T-cell (primary cell): ENCODE data around the gene FOXRED1. TPM values are rescaled to one million over a fixed set of nuclear protein-coding genes. Genes with fewer than 3 reads are reported as not detected.
A peak's percentile ranks its signal among the peaks of the same experiment; 100 is the strongest.

Source experiments
- ATAC-seq, 4 experiments: fragments of 200-7000 bp in 3 of 4; fragments of 150-1000 bp in 1 of 4; cut with Tn5 transposase; replicated peaks in 1 of 4; 1 replicate in 3 of 4; 2 replicates in 1 of 4; pipeline ENCODE4 v1.10.0; 2021; ENCODE audit warnings: moderate library complexity in 3 of 4, mild to moderate bottlenecking in 2 of 4, moderate number of reproducible peaks in 1 of 4
- CTCF ChIA-PET, 2 donors: fragments of 300-600 bp; sonication (Branson Sonifier 250); formaldehyde crosslinking; loops; one replicate each; lab custom pipeline; 2022; ENCODE audit warnings: antibody characterized with exemption in 2 of 2; lab: Charles Lee
- POLR2A ChIA-PET, 2 donors: fragments of 300-600 bp; sonication (Branson Sonifier 250); formaldehyde crosslinking; loops; one replicate each; lab custom pipeline; 2022; ENCODE audit warnings: antibody characterized with exemption in 2 of 2; lab: Charles Lee
- DNase-seq, 35 experiments: peaks; one replicate each; pipeline versions ENCODE4 v3.0.0 to v3.0.0-alpha.2; 2013 to 2023
- H3K27ac ChIP-seq: one replicate; pipeline ENCODE4 v1.5.1; 2013; ENCODE audit warnings: low read length
- H3K27me3 ChIP-seq, 2 experiments: replicated peaks in 1 of 2; 1 replicate in 1 of 2; 2 replicates in 1 of 2; pipeline versions ENCODE4 v1.6.1 to v1.7.0; 2013; ENCODE audit warnings: low read length in 1 of 2, mixed read lengths in 1 of 2; ENCODE audit not compliant: control insufficient read depth in 2 of 2, insufficient read depth in 2 of 2; ENCODE audit errors: extremely low read depth in 1 of 2
- H3K36me3 ChIP-seq, 2 donors: 1 replicate in 1 of 2; 2 replicates in 1 of 2; pipeline versions ENCODE4 v1.6.1 to v1.7.0; 2013; ENCODE audit warnings: low read length in 1 of 2; ENCODE audit not compliant: control insufficient read depth in 2 of 2, insufficient read depth in 1 of 2; ENCODE audit errors: extremely low read depth in 1 of 2
- H3K4me1 ChIP-seq, 2 experiments: 1 replicate in 1 of 2; 2 replicates in 1 of 2; pipeline versions ENCODE4 v1.6.1 to v1.7.0; 2013; ENCODE audit warnings: low read length in 2 of 2, mixed read lengths in 1 of 2; ENCODE audit not compliant: insufficient read depth in 2 of 2, control insufficient read depth in 1 of 2; ENCODE audit errors: extremely low read depth in 1 of 2
- H3K4me3 ChIP-seq, 2 donors: 1 replicate in 1 of 2; 2 replicates in 1 of 2; pipeline versions ENCODE4 v1.5.1 to v1.7.0; 2013; ENCODE audit warnings: mild to moderate bottlenecking in 2 of 2, low read length in 1 of 2, moderate library complexity in 1 of 2; ENCODE audit not compliant: control insufficient read depth in 1 of 2; ENCODE audit errors: extremely low read depth in 1 of 2
- H3K9me3 ChIP-seq: 2 replicates; pipeline ENCODE4 v1.7.0; 2013
- H3K27ac Mint-ChIP-seq, 2 donors: one replicate each; pipeline ENCODE4 v1.8.0; 2020 to 2021; ENCODE audit warnings: mild to moderate bottlenecking in 2 of 2, mixed read lengths in 2 of 2
- H3K27me3 Mint-ChIP-seq, 2 donors: one replicate each; pipeline ENCODE4 v1.8.0; 2021 to 2022; ENCODE audit warnings: mixed read lengths in 2 of 2
- H3K36me3 Mint-ChIP-seq: one replicate; pipeline ENCODE4 v1.8.0; 2021; ENCODE audit warnings: mixed read lengths
- H3K4me1 Mint-ChIP-seq, 3 donors: one replicate each; pipeline ENCODE4 v1.8.0; 2020 to 2022; ENCODE audit warnings: mixed read lengths in 3 of 3, mild to moderate bottlenecking in 1 of 3
- H3K4me3 Mint-ChIP-seq, 3 donors: one replicate each; pipeline ENCODE4 v1.8.0; 2020 to 2022; ENCODE audit warnings: mild to moderate bottlenecking in 3 of 3, mixed read lengths in 3 of 3, moderate library complexity in 3 of 3
- H3K9me3 Mint-ChIP-seq, 3 donors: one replicate each; pipeline ENCODE4 v1.8.0; 2020 to 2022; ENCODE audit warnings: mixed read lengths in 3 of 3
- WGBS: methylation state at CpG from one replicate; pipeline ENCODE4 v1.1.5; 2013; ENCODE audit warnings: missing lambda C conversion rate; ENCODE audit not compliant: insufficient coverage; 5-methylcytosine and 5-hydroxymethylcytosine counted together
- total RNA-seq, 35 experiments: library from RNA in 6 of 35; stranded (reverse) in 6 of 35; fragments of 120-200 nt in 1 of 35; gene quantifications; one replicate each; pipeline versions ENCODE4 v1.2.1 to v1.2.4 and lab custom pipeline; 2013 to 2026

FOXRED1 gene
- total RNA-seq (10 to 100 TPM; 32.5 to 38.5 (median 34.5) TPM), total RNA-seq (lab: John Stamatoyannopoulos, UW) (7.2 to 55.6 (median 16.5) reads per million in 29 experiments)
- 20.2 TPM for total RNA-seq (2013)

- no peaks in the 10 kb centered on the region for H3K9me3 Mint-ChIP-seq
- H3K36me3 ChIP-seq = peaks cover 19 to 48% of the 10 kb centered on the region in 2 donors
These were observed at the start of gene FOXRED1, which contains the start of gene SRPRA for GRCh38 chr11:126268708-126269579. Gene FOXRED1, plus strand, starts transcription at chr11:126269154. Its CDS starts 53 bp downstream, at chr11:126269207. Gene SRPRA, minus strand, starts transcription at chr11:126268895. Its CDS starts 91 bp downstream, at chr11:126268804.

GRCh38 chr11:126219547-126219946 lies 49.4 kb upstream of the FOXRED1 start:
- H3K27ac Mint-ChIP-seq = no peak overlapping the region
- POLR2A ChIA-PET = no interaction called here
- no peak for ATAC-seq

More at GRCh38 chr11:126268708-126269579, at the start of gene FOXRED1, which contains the start of gene SRPRA:
- Mint-ChIP-seq H3K4me3 (peak within 1 kb of the TSS; percentile 94 to 99 (median 97)), H3K27ac (peak within 1 kb of the TSS; percentile 97 to 98), H3K36me3 (peaks cover 40% of the 10 kb centered on the region), H3K4me1 (peaks cover 41 to 49% (median 43%) of the 10 kb centered on the region in 3 donors), H3K27me3 (no peaks in the 10 kb centered on the region)
- peak within 1 kb of the TSS; percentile 91 to 97 for H3K4me3 ChIP-seq
- ChIA-PET CTCF (interaction anchor here (0.6 to 1.5 kb wide), 7 partner anchors 35 to 1516 kb away, joined by 3 to 6 read pairs (median 4); partner anchors contain the start of genes DCPS (in 1 of the 2) and FAM118B (in 1 of the 2)), POLR2A (interaction anchor here (0.6 to 1.2 kb wide), 6 partner anchors 13 to 678 kb away, joined by 3 to 13 read pairs (median 3); partner anchors contain the start of genes DCPS (in 1 of the 2) and TIRAP (in 1 of the 2))
- no peaks in the 10 kb centered on the region for H3K27me3 ChIP-seq
- H3K27ac ChIP-seq = peak within 1 kb of the TSS; percentile 89
- H3K4me1 ChIP-seq = peaks cover 18 to 20% of the 10 kb centered on the region in 2 experiments
- DNase-seq (peak; percentile 97 to 100 (median 100)), ATAC-seq (peak; percentile 97 to 99 (median 98))
- H3K9me3 ChIP-seq = no peaks in the 10 kb centered on the region
- WGBS = under 1% methylated on average over 60 of the region's 64 CpGs

GRCh38 chr11:126224647-126225294 lies 44.2 kb upstream of the FOXRED1 start:
- Histone ChIP-seq H3K4me3 (no peak overlapping the region), H3K27me3 (no peaks in the 10 kb centered on the region), H3K4me1 (no peaks in the 10 kb centered on the region), H3K27ac (no peak overlapping the region), H3K36me3 (peaks cover 0 to 2% of the 10 kb centered on the region in 2 donors), H3K9me3 (no peaks in the 10 kb centered on the region)
- no peaks in the 10 kb centered on the region for H3K27me3 Mint-ChIP-seq
- peaks cover 0 to 10% (median 2%) of the 10 kb centered on the region in 3 donors for H3K4me1 Mint-ChIP-seq
- no peaks in the 10 kb centered on the region for H3K9me3 Mint-ChIP-seq
- ATAC-seq (no peak), DNase-seq (no peak)
- ChIA-PET POLR2A (no interaction called here), CTCF (no interaction called here)
- H3K27ac Mint-ChIP-seq = no peak overlapping the region
- WGBS = 83% methylated on average over 2 of the region's 6 CpGs
- H3K36me3 Mint-ChIP-seq = peaks cover 6% of the 10 kb centered on the region
- no peak overlapping the region for H3K4me3 Mint-ChIP-seq

More at GRCh38 chr11:126219547-126219946, 49.4 kb upstream of the FOXRED1 start:
- Histone ChIP-seq H3K9me3 (no peaks in the 10 kb centered on the region), H3K27ac (no peak overlapping the region), H3K4me3 (no peak overlapping the region), H3K36me3 (no peaks in the 10 kb centered on the region), H3K4me1 (no peaks in the 10 kb centered on the region), H3K27me3 (no peaks in the 10 kb centered on the region)
- Mint-ChIP-seq H3K4me1 (peaks cover 16 to 32% (median 24%) of the 10 kb centered on the region in 3 donors), H3K9me3 (no peaks in the 10 kb centered on the region), H3K36me3 (peaks cover 6% of the 10 kb centered on the region), H3K27me3 (no peaks in the 10 kb centered on the region), H3K4me3 (no peak overlapping the region)
- 100% methylated on average over 1 of the region's 4 CpGs for WGBS
- CTCF ChIA-PET = interaction anchor here (0.6 to 0.8 kb wide), 2 partner anchors 93 to 651 kb away, joined by 3 to 5 read pairs; no protein-coding TSS in a partner anchor
- DNase-seq = no peak

DNA sequence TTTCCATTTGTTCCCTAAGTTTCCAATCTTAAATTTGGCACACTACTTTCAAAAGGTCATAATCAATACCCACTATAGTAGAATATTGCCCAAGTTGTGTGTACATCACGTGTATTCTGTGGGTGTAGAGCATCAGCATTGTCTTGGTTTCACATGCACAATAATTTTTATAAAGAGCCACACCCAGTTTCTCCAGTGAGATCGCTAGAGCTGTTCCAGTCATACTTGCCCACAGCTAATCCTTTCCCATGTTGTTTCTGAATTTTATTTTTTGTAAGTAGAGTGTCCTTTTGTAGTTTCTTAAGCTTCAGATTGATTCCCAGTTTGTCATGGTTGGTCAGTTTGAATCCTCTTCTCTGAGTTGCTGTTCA lies 43.7 kb upstream of the FOXRED1 start:
- no peak for ATAC-seq
- no peaks in the 10 kb centered on the region for H3K9me3 ChIP-seq
- peaks cover 0 to 5% of the 10 kb centered on the region in 2 donors for H3K36me3 ChIP-seq
- H3K4me3 ChIP-seq = no peak overlapping the region
- Mint-ChIP-seq H3K27ac (no peak overlapping the region), H3K36me3 (peaks cover 6% of the 10 kb centered on the region), H3K27me3 (no peaks in the 10 kb centered on the region), H3K4me1 (peaks cover 0 to 7% (median under 1%) of the 10 kb centered on the region in 3 donors), H3K9me3 (no peaks in the 10 kb centered on the region), H3K4me3 (no peak overlapping the region)
- H3K27me3 ChIP-seq = no peaks in the 10 kb centered on the region
- H3K27ac ChIP-seq = no peak overlapping the region
- WGBS = no CpG with 5 or more reads among the region's 2 CpGs
- POLR2A ChIA-PET = no interaction called here
- no peak for DNase-seq
- CTCF ChIA-PET = interaction anchor here in 1 of 2 donors (0.6 kb wide), 1 partner anchor 216 kb away, joined by 3 read pairs; no protein-coding TSS in a partner anchor
- H3K4me1 ChIP-seq = no peaks in the 10 kb centered on the region

DNA sequence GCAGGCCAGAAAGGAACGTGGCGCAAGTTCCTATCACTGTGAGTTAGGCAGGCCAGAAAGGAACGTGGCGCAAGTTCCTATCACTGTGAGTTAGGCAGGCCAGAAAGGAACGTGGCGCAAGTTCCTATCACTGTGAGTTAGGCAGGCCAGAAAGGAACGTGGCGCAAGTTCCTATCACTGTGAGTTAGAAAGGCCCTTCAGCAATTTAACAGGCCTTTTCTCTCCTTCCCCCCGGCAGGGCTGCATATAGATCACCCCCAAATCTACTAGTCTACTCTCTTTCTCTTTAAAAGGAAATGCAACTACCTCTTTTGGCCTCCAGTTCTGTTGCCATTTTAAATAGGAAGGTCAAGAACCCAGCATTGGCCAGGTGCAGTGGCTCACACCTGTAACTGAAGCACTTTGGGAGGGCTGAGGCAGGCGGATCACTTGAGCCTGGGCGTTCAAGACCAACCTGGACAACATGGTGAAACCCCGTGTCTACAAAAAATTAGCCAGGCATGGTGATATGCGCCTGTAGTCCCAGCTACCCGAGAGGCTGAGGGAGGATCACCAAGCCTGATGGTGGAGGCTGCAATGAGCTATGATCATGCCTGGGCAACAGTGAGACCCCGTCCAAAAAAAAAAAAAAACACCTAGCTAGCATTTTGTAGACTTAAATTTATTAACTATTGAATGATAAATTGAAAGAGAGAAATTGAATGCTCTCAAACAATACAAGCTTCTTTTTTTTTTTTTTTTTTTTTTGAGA lies 42.4 kb upstream of the FOXRED1 start:
- peaks cover 0 to 5% (median 0%) of the 10 kb centered on the region in 3 donors for H3K4me1 Mint-ChIP-seq
- no peak overlapping the region for H3K4me3 Mint-ChIP-seq
- no peak overlapping the region for H3K27ac Mint-ChIP-seq
- Histone ChIP-seq H3K36me3 (peaks cover 0 to 5% of the 10 kb centered on the region in 2 donors), H3K9me3 (no peaks in the 10 kb centered on the region), H3K4me1 (no peaks in the 10 kb centered on the region), H3K27ac (no peak overlapping the region), H3K4me3 (no peak overlapping the region), H3K27me3 (no peaks in the 10 kb centered on the region)
- H3K27me3 Mint-ChIP-seq = no peaks in the 10 kb centered on the region
- WGBS = 94% methylated on average over 7 of the region's 15 CpGs
- no peak for ATAC-seq
- no peaks in the 10 kb centered on the region for H3K9me3 Mint-ChIP-seq
- POLR2A ChIA-PET = interaction anchor here in 1 of 2 donors (0.6 kb wide), 1 partner anchor 583 kb away, joined by 3 read pairs; no protein-coding TSS in a partner anchor
- CTCF ChIA-PET = interaction anchor here in 1 of 2 donors (0.7 kb wide), 1 partner anchor 241 kb away, joined by 5 read pairs; no protein-coding TSS in a partner anchor
- DNase-seq = no peak
- H3K36me3 Mint-ChIP-seq = peaks cover 12% of the 10 kb centered on the region
